Stimulated activated CD8-positive, alpha-beta memory T cell treated with anti-CD3 and anti-CD28 coated beads, Interleukin-15, amount 100 ng/mL, for 48 hours (primary cell): Measurements from ENCODE around the gene ZNF710.

Experiments
- DNase-seq, 2 donors: peaks; one replicate each; pipeline ENCODE4 v3.0.0-alpha.2; 2020; ENCODE audit warnings: low read depth in 2 of 2

ZNF710 gene

GRCh38 chr15:90019611-90020010 lies 18.5 kb downstream of the ZNF710 start:
- DNase-seq: no peak

GRCh38 chr15:90020021-90020735 lies 19.1 kb downstream of the ZNF710 start:
- no peak for DNase-seq

- no peak for DNase-seq
These were observed 19.9 kb downstream of the ZNF710 start for GRCh38 chr15:90020936-90021507.

- DNase-seq: no peak
These were observed 21.2 kb downstream of the ZNF710 start for GRCh38 chr15:90022345-90022744.

GRCh38 chr15:90022905-90023700 lies 22.0 kb downstream of the ZNF710 start:
- DNase-seq: no peak

GRCh38 chr15:90024406-90024805 lies 23.3 kb downstream of the ZNF710 start:
- DNase-seq: no peak

- DNase-seq: no peak
These were observed 24.4 kb downstream of the ZNF710 start for GRCh38 chr15:90025489-90026033.

GRCh38 chr15:90028376-90028944 lies 27.3 kb downstream of the ZNF710 start:
- DNase-seq: no peak

- DNase-seq: no peak
These were observed 27.9 kb downstream of the ZNF710 start for GRCh38 chr15:90029024-90029423.

GRCh38 chr15:90030376-90030775 lies 29.3 kb downstream of the ZNF710 start:
- DNase-seq: no peak

- no peak for DNase-seq
These were observed 30.2 kb downstream of the ZNF710 start for GRCh38 chr15:90031231-90031791.

GRCh38 chr15:90033006-90033405 lies 31.9 kb downstream of the ZNF710 start:
- DNase-seq: no peak

GRCh38 chr15:90033448-90033847 lies 32.3 kb downstream of the ZNF710 start:
- DNase-seq: no peak

- DNase-seq: no peak
These were observed 34.1 kb downstream of the ZNF710 start for GRCh38 chr15:90035095-90035839.

- no peak for DNase-seq
These were observed 34.7 kb downstream of the ZNF710 start for GRCh38 chr15:90035840-90036230.

GRCh38 chr15:90036343-90036742 lies 35.2 kb downstream of the ZNF710 start:
- no peak for DNase-seq

GRCh38 chr15:90036806-90037510 lies 35.8 kb downstream of the ZNF710 start:
- no peak for DNase-seq

GRCh38 chr15:90037511-90037860 lies 36.4 kb downstream of the ZNF710 start:
- DNase-seq: no peak

GRCh38 chr15:90037961-90038631 lies 37.0 kb downstream of the ZNF710 start:
- DNase-seq: peak; percentile 47 to 50

GRCh38 chr15:90038632-90039095 lies 37.5 kb downstream of the ZNF710 start:
- DNase-seq: no peak
